NB4 (cell line): Measurements from ENCODE around the gene HBZ.

Source experiments
- CTCF ChIP-seq: IDR thresholded peaks from one replicate; pipeline ENCODE4 v1.5.1; 2012; ENCODE audit warnings: low read depth, low read length
- MYC ChIP-seq: IDR thresholded peaks from 2 replicates; pipeline ENCODE4 v1.6.1; 2011; ENCODE audit warnings: low read depth, low read length
- POLR2A ChIP-seq: IDR thresholded peaks from 2 replicates; pipeline ENCODE4 v1.6.1; 2011; ENCODE audit warnings: mild to moderate bottlenecking; ENCODE audit not compliant: insufficient read length; ENCODE audit errors: extremely low read depth
- TF ChIP-seq, protein P1 (sequence below): IDR thresholded peaks from 2 replicates; pipeline ENCODE4 v1.6.1; 2011; ENCODE audit warnings: low read depth, low read length

- TF ChIP-seq CTCF = no peak
- TF ChIP-seq, protein P1, sequence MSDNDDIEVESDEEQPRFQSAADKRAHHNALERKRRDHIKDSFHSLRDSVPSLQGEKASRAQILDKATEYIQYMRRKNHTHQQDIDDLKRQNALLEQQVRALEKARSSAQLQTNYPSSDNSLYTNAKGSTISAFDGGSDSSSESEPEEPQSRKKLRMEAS = peak; percentile 84
- TF ChIP-seq POLR2A = no peak
- TF ChIP-seq MYC = peak; percentile 70
These were observed 28.5 kb downstream of the HBZ start for GRCh38 chr16:180681-181564.
